HG03460 (cell line): ENCODE data around the gene ACVRL1.
"Not testable (repeated sequence)": the region's sequence is repeated elsewhere in the genome, so short reads cannot be mapped to it uniquely, and the experiment has no call there.

Source experiments
- ATAC-seq: cut with Tn5 transposase; IDR thresholded peaks from one replicate; pipeline ENCODE4 v1.9.1; 2021; ENCODE audit not compliant: unreplicated experiment

Gene ACVRL1

GRCh38 chr12:51873251-51873994, 33.9 kb upstream of the ACVRL1 start:
- ATAC-seq = no peak

- ATAC-seq = no peak
Observed at GRCh38 chr12:51874000-51874399, 33.3 kb upstream of the ACVRL1 start.

GRCh38 chr12:51874486-51874885, 32.8 kb upstream of the ACVRL1 start:
- no peak for ATAC-seq

- no peak for ATAC-seq
Observed at GRCh38 chr12:51879102-51879501, 28.2 kb upstream of the ACVRL1 start.

- no peak for ATAC-seq
Observed at GRCh38 chr12:51883295-51883694, 24.0 kb upstream of the ACVRL1 start.

- ATAC-seq = no peak
Observed at GRCh38 chr12:51883998-51884675, 23.2 kb upstream of the ACVRL1 start.

GRCh38 chr12:51884676-51885229, 22.6 kb upstream of the ACVRL1 start:
- no peak for ATAC-seq

GRCh38 chr12:51885294-51886020, 21.8 kb upstream of the ACVRL1 start:
- ATAC-seq = not testable (repeated sequence)

GRCh38 chr12:51886021-51886710, 21.1 kb upstream of the ACVRL1 start:
- ATAC-seq = no peak

- ATAC-seq = no peak
Observed at GRCh38 chr12:51887476-51888315, 19.6 kb upstream of the ACVRL1 start, which contains the start of gene ANKRD33. Gene ANKRD33, plus strand, starts transcription at chr12:51888103. Its CDS starts 84 bp downstream, at chr12:51888187.

GRCh38 chr12:51888316-51889215, 18.7 kb upstream of the ACVRL1 start:
- ATAC-seq = no peak

GRCh38 chr12:51889216-51890132, 17.8 kb upstream of the ACVRL1 start:
- no peak for ATAC-seq

- no peak for ATAC-seq
Observed at GRCh38 chr12:51890133-51890464, 17.2 kb upstream of the ACVRL1 start.

GRCh38 chr12:51890511-51891171, 16.7 kb upstream of the ACVRL1 start:
- ATAC-seq = no peak

- ATAC-seq = no peak
Observed at GRCh38 chr12:51891843-51892242, 15.5 kb upstream of the ACVRL1 start.

- no peak for ATAC-seq
Observed at GRCh38 chr12:51893786-51894185, 13.5 kb upstream of the ACVRL1 start.

GRCh38 chr12:51895378-51896135, 11.7 kb upstream of the ACVRL1 start:
- ATAC-seq = no peak
